Activated T-helper 2 cell treated with anti-CD3 and anti-CD28 coated beads, Interferon-gamma antibody, Interleukin-2, Interleukin-4, amounts not matched to agents 10 μg/mL and 5 μg/mL and 100 μg/mL, durations not matched to agents 14 hours and 24 hours and 36 hours (primary cell): ENCODE results near the gene FGFR2. TPM values are rescaled to one million over a fixed set of nuclear protein-coding genes. Genes with fewer than 3 reads are reported as not detected.

Source experiments
- DNase-seq: peaks from one replicate; pipeline ENCODE4 v3.0.0; 2021; ENCODE audit warnings: low spot score
- H3K27ac Mint-ChIP-seq: one replicate; pipeline ENCODE4 v1.8.0; 2021; ENCODE audit warnings: mixed read lengths
- H3K27me3 Mint-ChIP-seq: one replicate; pipeline ENCODE4 v1.8.0; 2021; ENCODE audit warnings: low read depth, mixed read lengths
- H3K36me3 Mint-ChIP-seq: one replicate; pipeline ENCODE4 v1.8.0; 2021; ENCODE audit warnings: low read depth, mixed read lengths
- H3K4me1 Mint-ChIP-seq: one replicate; pipeline ENCODE4 v1.8.0; 2021; ENCODE audit warnings: low read depth, mixed read lengths
- H3K4me3 Mint-ChIP-seq: one replicate; pipeline ENCODE4 v1.8.0; 2021; ENCODE audit warnings: low read depth, mild to moderate bottlenecking, moderate library complexity, mixed read lengths
- H3K9me3 Mint-ChIP-seq: one replicate; pipeline ENCODE4 v1.8.0; 2021; ENCODE audit warnings: mixed read lengths
- intact Hi-C: fragments of 100-400 bp; cut with micrococcal nuclease; formaldehyde crosslinking; loops from one replicate; pipeline ENCODE4 v1.15.1; 2023
- total RNA-seq: library from RNA; stranded (reverse); gene quantifications from 2 replicates; pipeline ENCODE4 v1.2.3, GENCODE V29; 2022

FGFR2 gene
- total RNA-seq, 1 donor from 2014 or later: not detected

DNA sequence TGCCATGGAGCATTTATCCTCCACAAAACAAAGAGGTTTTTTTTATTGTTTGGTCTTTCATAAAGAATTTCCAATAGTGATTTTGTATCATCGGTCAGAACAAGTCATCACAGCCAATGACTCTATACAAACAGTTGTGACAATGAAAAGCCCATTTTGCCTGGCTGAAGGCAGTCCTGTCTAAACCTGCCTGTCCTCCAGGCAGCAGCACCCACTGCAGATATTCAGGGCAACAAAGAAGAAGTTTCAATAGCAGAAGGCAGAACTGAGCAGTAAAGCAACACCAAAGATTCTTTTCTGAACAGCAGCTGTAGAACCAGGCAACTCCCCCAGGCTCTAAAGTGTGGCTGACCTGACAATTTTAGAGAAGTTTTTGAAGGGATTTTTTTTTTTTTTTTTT, 169.4 kb downstream of the FGFR2 start:
- H3K4me3 Mint-ChIP-seq: no peak overlapping the region
- no peaks in the 10 kb centered on the region for H3K9me3 Mint-ChIP-seq
- no peak for DNase-seq
- H3K27me3 Mint-ChIP-seq: no peaks in the 10 kb centered on the region
- H3K4me1 Mint-ChIP-seq: no peaks in the 10 kb centered on the region
- intact Hi-C loops: no loop called here
- no peak overlapping the region for H3K27ac Mint-ChIP-seq
- no peaks in the 10 kb centered on the region for H3K36me3 Mint-ChIP-seq
